Esophagus muscularis mucosa (tissue), 4 donors: ENCODE data around the gene AZU1. TPM values are rescaled to one million over a fixed set of nuclear protein-coding genes. Genes with fewer than 3 reads are reported as not detected.

Experiments used
- DNase-seq: peaks from one replicate; pipeline ENCODE4 v3.0.0-alpha.2; 2017; ENCODE audit errors: extremely low spot score
- H3K27ac ChIP-seq, 4 donors: fragments of 200-600 bp; sonication (generic); replicated peaks in 1 of 4; 1 replicate in 3 of 4; 2 replicates in 1 of 4; pipeline ENCODE4 v1.5.1; 2016 to 2019; ENCODE audit warnings: mild to moderate bottlenecking in 1 of 4
- H3K27me3 ChIP-seq, 4 donors: fragments of 200-600 bp; sonication (generic); one replicate each; pipeline versions ENCODE4 v1.5.1 to v1.6.0; 2016 to 2019
- H3K36me3 ChIP-seq, 4 donors: fragments of 200-600 bp; sonication (generic); one replicate each; pipeline ENCODE4 v1.5.1; 2016 to 2019
- H3K4me1 ChIP-seq, 4 donors: fragments of 200-600 bp; sonication (generic); one replicate each; pipeline ENCODE4 v1.5.1; 2016 to 2019
- H3K4me3 ChIP-seq, 4 donors: fragments of 200-600 bp; sonication (generic); 1 replicate in 2 of 4; 2 replicates in 2 of 4; pipeline ENCODE4 v1.5.1; 2016 to 2019; ENCODE audit warnings: mild to moderate bottlenecking in 4 of 4, moderate library complexity in 1 of 4
- H3K9me3 ChIP-seq, 4 donors: fragments of 200-600 bp; sonication (generic); 1 replicate in 3 of 4; 2 replicates in 1 of 4; pipeline ENCODE4 v1.5.1; 2016 to 2019
- EP300 ChIP-seq: sonication (generic); formaldehyde crosslinking; IDR thresholded peaks from one replicate; pipeline ENCODE4 v1.6.1; 2017; ENCODE audit warnings: antibody characterized with exemption
- POLR2A ChIP-seq: fragments of 450-650 bp; IDR thresholded peaks from one replicate; pipeline ENCODE4 v1.6.1; 2017; ENCODE audit warnings: antibody characterized with exemption, moderate library complexity, mild to moderate bottlenecking, low read depth
- POLR2AphosphoS5 ChIP-seq, 2 donors: sonication (generic); formaldehyde crosslinking; IDR thresholded peaks; one replicate each; pipeline ENCODE4 v1.6.1; 2017; ENCODE audit warnings: antibody characterized with exemption in 2 of 2
- WGBS: methylation state at CpG from one replicate; pipeline ENCODE4 v1.1.5; 2018; 5-methylcytosine and 5-hydroxymethylcytosine counted together
- intact Hi-C: fragments of 100-400 bp; cut with DNase I; formaldehyde crosslinking; loops from one replicate; pipeline ENCODE4 v1.15.1; 2023
- total RNA-seq, 4 donors: library from RNA; depleted of rRNA; stranded (reverse); fragments of >200 nt; gene quantifications; one replicate each; pipeline versions ENCODE4 v1.1.0 to v1.2.1, GENCODE V29; 2016
- TF ChIP-seq, protein P1 (sequence below), 3 experiments: fragments of 200-600 bp in 2 of 3; fragments of 450-650 bp in 1 of 3; sonication (generic) in 2 of 3; IDR thresholded peaks; one replicate each; pipeline ENCODE4 v1.5.1; 2017 to 2019; ENCODE audit warnings: antibody characterized with exemption in 3 of 3, mild to moderate bottlenecking in 2 of 3, moderate library complexity in 1 of 3

The AZU1 gene
- total RNA-seq, 4 donors from 2014 or later = 0.40 to 1.3 TPM; not detected in 2

GRCh38 chr19:788686-788982 lies 39.0 kb upstream of the AZU1 start:
- H3K4me3 ChIP-seq = no peak overlapping the region
- H3K36me3 ChIP-seq = no peaks in the 10 kb centered on the region
- intact Hi-C loops = no loop called here
- H3K27ac ChIP-seq = peak overlapping the region; percentile 1 to 63 (median 46)
- no peak for DNase-seq
- no peaks in the 10 kb centered on the region for H3K27me3 ChIP-seq
- H3K9me3 ChIP-seq = no peaks in the 10 kb centered on the region
- H3K4me1 ChIP-seq = peaks cover 15 to 51% (median 36%) of the 10 kb centered on the region in 4 donors
- TF ChIP-seq, protein P1, sequence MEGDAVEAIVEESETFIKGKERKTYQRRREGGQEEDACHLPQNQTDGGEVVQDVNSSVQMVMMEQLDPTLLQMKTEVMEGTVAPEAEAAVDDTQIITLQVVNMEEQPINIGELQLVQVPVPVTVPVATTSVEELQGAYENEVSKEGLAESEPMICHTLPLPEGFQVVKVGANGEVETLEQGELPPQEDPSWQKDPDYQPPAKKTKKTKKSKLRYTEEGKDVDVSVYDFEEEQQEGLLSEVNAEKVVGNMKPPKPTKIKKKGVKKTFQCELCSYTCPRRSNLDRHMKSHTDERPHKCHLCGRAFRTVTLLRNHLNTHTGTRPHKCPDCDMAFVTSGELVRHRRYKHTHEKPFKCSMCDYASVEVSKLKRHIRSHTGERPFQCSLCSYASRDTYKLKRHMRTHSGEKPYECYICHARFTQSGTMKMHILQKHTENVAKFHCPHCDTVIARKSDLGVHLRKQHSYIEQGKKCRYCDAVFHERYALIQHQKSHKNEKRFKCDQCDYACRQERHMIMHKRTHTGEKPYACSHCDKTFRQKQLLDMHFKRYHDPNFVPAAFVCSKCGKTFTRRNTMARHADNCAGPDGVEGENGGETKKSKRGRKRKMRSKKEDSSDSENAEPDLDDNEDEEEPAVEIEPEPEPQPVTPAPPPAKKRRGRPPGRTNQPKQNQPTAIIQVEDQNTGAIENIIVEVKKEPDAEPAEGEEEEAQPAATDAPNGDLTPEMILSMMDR (IDR thresholded peaks at IDR 0.05) = no peak
- TF ChIP-seq POLR2A = no peak
- TF ChIP-seq POLR2AphosphoS5 (IDR thresholded peaks at IDR 0.05) = no peak
- TF ChIP-seq EP300 = no peak
- WGBS = 51% methylated on average over 6 of the region's 11 CpGs

DNA sequence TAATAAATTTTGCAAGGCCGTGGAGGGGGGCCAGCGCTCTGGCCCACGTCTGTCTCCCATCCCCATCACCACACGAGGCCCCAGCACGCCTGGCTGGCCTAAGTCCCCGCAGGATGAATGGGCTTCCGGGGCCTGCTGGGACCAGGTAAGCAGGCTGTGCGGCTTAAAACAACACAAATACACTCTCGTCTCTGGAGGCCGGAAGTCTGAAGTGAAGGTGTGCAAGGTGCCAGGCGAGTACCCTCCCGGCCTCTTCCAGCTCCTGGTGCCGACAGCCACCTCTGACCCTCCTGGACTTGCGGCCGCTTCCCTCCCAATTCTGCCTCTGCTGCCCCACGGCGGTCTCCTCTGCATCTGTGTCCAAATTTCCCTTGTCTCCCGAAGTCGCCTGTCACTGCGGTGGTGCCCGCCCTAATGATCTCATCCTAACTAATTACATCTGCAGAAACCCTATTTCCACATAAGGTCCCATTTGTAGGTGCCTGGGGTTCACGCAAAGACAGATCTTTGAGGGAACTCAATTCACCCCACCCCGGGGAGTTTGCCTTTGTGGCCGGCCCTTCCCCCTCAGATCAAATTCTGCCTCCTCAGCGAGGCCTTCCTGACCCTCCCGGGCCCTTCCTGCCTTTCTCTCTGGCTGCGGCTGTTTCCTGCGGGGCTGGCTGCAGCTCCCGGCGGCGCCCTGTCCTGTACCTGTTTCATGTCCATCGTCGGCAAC lies 38.5 kb upstream of the AZU1 start:
- no peak for DNase-seq
- H3K36me3 ChIP-seq = no peaks in the 10 kb centered on the region
- WGBS = 57% methylated on average over 26 of the region's 33 CpGs
- peak overlapping the region; percentile 1 to 63 (median 46) for H3K27ac ChIP-seq
- intact Hi-C loops = no loop called here
- H3K27me3 ChIP-seq = no peaks in the 10 kb centered on the region
- H3K4me1 ChIP-seq = peaks cover 15 to 51% (median 34%) of the 10 kb centered on the region in 4 donors
- H3K9me3 ChIP-seq = no peaks in the 10 kb centered on the region
- TF ChIP-seq POLR2A = no peak
- TF ChIP-seq, protein P1 (IDR thresholded peaks at IDR 0.05) = no peak
- TF ChIP-seq EP300 = no peak
- TF ChIP-seq POLR2AphosphoS5 (IDR thresholded peaks at IDR 0.05) = no peak
- no peak overlapping the region for H3K4me3 ChIP-seq

GRCh38 chr19:789701-790060 lies 38.0 kb upstream of the AZU1 start:
- TF ChIP-seq, protein P1 (IDR thresholded peaks at IDR 0.05) = no peak
- TF ChIP-seq POLR2AphosphoS5 (IDR thresholded peaks at IDR 0.05) = no peak
- no peak for TF ChIP-seq POLR2A
- TF ChIP-seq EP300 = no peak
- Histone ChIP-seq H3K36me3 (no peaks in the 10 kb centered on the region), H3K27me3 (no peaks in the 10 kb centered on the region), H3K4me1 (peaks cover 15 to 51% (median 31%) of the 10 kb centered on the region in 4 donors), H3K9me3 (no peaks in the 10 kb centered on the region), H3K27ac (peak overlapping the region; percentile 1 to 63 (median 46)), H3K4me3 (no peak overlapping the region)
- DNase-seq = no peak
- 92% methylated on average over 9 of the region's 9 CpGs for WGBS
- intact Hi-C loops = no loop called here

DNA sequence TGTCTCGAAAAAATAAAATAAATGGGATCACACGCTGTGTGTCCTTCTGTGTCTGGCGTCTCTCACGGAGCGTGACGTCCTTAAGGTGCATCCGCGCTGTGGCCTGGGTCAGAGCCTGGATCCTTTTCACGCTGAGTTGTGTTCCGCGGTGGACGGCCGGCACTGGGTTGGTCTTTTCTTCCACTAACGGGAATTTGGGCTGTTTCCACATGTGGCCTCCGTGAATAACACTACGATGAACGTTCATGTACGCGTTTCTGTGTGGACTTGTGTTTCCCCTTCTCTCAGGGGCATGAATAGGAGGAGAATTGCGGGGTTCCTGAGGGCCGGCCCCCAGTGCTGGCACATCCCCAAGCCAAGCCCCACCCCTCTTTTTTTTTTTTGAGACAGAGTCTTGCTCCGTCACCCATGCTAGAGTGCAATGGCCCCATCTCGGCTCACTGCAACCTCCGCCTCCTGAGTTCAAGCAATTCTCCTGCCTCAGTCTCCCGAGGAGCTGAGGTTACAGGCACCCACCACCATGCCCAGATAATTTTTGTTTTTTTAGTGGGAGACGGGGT lies 36.5 kb upstream of the AZU1 start:
- Histone ChIP-seq H3K36me3 (no peaks in the 10 kb centered on the region), H3K27me3 (no peaks in the 10 kb centered on the region), H3K4me3 (no peak overlapping the region), H3K4me1 (peaks cover 24 to 61% (median 39%) of the 10 kb centered on the region in 4 donors), H3K9me3 (no peaks in the 10 kb centered on the region), H3K27ac (peak overlapping the region in 2 of 4 donors; percentile 43 to 50)
- 85% methylated on average over 26 of the region's 26 CpGs for WGBS
- no peak for DNase-seq
- TF ChIP-seq POLR2AphosphoS5 (IDR thresholded peaks at IDR 0.05) (no peak), EP300 (no peak), POLR2A (no peak)
- TF ChIP-seq, protein P1 (IDR thresholded peaks at IDR 0.05) = no peak
- intact Hi-C loops = no loop called here
